Hippocampal formation (tissue), 2 donors: ENCODE measurements around the gene SLC2A6.

Experiments used
- DNase-seq, 2 donors: peaks; one replicate each; lab custom pipeline; 2025; lab: John Stamatoyannopoulos, UW

The SLC2A6 gene

DNA sequence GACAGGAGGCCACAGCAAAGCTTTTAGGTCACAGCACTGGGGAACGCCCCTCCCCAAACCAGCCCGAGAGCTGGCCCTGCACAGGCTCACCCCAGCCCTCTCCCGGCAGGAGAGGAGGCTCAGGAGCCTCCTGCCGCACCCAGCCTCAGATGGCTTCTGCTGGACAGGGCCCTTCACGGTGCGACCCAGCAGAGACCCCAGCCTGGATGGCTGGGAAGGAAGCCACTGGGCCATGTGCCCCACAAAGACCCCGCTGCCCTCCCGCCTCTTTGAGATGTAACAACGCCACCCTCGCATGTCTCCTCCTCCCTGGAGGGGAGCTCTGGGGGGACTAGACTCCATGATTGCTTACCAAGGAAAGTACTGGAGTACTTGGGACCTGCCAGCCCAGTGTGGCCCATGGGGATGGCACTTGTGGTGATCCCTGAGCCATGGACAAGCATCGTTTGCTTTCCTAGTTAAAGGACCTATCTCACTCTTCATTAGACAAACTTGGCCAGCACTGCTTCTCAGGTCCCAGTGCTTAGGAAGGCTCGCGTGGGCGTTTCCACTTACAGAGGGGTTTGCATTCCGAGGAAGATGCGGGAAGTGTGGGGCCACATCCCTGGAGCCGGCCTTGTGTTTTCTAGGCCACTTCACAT lies 36.8 kb upstream of the SLC2A6 start:
- no peak for DNase-seq

DNA sequence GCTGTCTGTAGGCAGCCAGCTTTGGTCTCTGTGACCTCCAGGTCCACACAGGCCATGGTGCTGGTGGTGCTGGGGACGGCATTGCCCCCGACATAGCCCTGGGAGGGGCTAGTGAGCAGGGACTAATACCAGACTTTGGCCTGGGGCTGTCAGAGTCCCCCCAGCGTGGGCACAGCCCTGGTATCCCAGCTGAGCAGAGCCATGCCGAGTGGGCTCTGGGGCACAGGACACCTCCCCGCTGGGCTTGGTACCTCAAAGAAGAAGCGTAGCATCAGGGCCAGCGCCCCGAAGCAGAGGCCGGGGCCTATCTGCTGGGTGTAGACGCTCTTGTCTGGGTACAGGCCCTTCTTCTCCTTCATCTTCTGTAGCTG lies 36.3 kb upstream of the SLC2A6 start:
- DNase-seq, result no peak

GRCh38 chr9:133514460-133515239 lies 35.8 kb upstream of the SLC2A6 start:
- peak; percentile 38 to 73 for DNase-seq

DNA sequence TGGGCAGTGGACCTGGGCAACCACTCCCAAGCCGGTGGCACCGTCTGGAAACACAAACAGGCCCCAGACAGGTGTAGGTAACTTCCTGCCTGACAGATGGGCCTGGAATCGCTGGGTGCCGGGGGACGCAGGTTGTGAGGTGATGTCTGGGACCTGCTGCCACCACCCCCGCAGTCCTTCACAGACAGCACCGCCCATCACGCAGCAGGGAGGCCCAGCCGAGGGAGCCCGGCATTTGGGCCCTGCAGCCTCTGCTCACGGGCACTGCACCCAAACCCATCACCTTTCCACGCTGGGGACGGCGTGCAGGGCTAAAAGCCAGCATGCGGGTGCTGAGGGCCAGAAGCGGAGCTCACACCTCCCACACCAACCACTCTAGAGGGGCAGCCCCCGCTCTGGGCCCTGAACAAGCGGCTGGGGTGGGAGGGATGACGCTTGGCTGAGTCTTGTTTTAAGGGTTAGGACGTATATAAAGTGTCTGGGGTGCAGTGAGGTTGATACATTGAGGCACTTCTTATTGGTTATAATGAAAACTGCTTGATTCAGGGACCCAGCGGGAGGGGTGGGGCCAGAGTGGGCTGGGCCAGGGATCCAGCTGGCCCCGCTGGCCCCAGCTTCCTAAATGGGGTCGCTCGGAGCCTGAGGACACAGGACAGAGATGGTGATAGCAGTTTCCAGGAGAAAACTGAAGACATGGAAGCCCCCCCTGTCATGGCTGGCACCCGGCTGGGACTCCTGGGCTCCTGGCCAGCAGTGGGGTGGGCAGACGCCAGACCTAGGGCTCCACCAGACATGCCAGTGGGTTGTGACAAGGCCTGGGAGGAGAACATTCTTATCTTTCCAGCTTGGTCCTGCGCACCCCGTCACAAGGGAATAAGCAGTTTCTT lies 34.6 kb upstream of the SLC2A6 start:
- DNase-seq, result peak in 1 of 2 donors; percentile 27

DNA sequence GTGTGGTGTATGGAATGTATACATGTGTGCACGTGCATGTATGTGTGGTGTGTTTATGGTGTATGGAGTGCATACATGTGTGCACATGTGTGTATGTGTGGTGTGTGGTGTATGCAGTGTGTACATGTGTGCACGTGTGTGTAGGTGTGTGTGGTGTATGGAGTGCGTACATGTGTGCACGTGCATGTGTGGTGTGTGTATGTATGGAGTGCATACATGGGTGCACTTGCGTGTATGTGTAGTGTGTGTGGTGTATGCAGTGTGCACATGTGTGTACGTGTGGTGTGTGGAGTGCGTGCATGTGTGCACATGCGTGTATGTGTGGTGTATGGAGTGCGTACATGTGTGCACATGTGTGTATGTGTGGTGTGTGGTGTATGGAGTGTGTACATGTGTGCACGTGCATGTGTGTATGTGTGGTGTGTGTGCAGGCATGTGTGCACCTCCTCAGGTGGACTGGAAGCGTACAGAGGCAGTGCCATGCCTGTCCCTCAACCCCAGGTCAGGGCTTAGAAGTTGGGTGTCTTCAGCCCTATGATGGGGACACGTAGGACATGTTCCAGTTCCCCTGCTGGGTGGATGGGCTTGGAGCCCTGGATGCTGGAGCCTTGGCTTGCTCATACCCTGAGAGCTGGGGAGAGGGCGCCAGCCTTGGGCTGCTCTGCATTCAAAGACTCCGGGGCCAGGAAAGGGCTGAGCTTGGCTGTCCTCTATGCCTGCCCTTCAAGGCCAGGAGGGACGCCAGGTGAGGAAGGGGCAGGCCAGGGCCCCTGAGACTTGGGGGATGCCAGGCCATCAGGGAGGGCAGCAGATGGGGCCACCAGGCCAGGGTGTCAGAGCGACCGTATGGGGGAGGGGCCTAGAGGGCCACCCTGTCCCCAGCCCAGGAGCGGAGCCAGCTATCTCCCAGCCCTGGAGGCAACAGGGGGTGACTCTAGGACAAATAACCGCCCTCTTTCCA lies 33.6 kb upstream of the SLC2A6 start:
- no peak for DNase-seq

DNA sequence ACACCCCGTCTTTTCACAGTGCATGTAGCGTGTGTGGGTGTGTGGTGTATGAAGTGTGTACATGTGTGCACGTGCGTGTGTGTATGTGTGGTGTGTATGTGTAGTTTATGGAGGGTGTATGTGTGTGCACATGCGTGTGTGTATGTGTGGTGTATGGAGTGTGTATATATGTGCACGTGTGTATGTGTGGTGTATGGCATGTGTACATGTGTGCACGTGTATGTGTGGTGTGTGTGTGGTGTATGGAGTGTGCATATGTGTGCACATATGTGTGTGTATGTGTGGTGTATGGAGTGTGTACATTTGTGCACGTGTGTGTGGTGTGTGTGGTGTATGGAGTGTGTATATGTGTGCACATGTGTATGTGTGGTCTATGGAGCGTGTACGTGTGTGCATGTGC lies 32.7 kb upstream of the SLC2A6 start:
- DNase-seq, result no peak

DNA sequence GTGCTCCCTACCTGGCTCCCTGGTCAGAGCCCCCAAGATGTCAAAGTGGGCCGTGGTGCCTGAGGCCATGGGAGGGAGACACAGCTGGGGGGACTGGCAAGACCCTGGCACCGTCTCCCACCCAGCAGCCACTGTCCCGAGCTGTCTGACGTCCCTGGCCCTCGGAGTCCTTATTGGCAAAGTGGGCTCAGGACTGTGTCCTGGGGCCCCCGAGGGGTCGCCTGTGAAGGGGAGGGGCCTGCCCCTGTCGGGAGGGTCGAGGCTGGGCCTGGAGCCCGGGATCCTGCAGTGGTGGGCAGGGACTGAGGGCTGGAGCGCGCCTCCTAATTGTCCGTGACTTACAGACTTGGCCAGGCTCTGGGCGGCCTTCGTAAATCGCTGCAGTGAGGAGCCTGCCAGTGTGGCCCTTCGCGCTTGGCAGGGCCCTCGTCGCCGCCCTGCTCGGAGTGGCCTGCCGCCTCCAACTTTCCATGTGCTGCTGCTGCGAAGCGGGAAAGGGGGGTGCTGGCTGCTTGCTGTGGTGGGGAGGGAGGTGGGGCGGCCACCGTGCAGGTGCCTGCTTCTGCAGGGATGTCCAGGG lies 32.1 kb upstream of the SLC2A6 start:
- no peak for DNase-seq

DNA sequence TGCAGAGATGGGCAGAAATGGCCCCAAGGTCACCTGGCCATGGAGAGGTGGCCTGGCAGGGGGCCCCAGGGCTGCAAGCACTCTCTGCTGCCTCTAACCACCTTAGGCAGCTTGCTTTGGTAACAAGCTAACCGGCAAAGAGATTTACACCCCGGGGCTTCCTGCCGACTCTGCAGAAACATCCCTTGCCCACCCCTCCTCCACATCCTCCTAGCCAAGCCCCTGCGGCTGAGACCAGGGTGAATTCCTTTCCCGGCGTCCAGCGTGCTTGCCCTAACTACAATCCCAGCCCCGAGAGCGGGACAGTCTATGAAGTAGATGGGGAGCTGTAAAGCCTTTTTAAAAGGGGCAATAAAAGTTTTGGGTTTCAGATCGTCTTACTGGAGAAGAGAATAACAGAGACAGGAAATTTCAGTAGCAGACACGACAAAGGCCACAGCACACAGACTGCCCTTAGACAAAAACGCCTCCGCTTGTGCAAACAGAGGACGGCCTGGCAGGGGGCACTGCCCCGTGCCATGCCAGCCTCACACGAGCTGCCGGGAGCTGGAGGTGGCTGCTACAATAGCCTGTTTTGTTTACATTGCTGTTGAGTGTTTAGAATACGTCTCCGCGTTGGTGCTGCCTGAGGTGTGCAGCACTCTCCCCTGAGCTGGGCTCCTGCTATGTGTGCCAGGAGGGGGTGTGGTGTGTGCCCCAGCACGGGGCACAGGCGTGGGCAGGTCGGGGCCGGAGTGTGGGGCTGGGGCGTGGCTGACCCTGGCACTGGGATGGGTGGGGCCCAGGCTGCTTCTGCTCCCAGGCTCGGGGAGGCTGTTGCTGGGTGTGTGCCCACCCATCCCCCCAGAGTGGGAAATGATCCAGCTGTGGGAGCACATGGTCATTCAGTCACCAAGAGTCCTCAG lies 30.5 kb upstream of the SLC2A6 start:
- DNase-seq, result peak; percentile 25 to 68

DNA sequence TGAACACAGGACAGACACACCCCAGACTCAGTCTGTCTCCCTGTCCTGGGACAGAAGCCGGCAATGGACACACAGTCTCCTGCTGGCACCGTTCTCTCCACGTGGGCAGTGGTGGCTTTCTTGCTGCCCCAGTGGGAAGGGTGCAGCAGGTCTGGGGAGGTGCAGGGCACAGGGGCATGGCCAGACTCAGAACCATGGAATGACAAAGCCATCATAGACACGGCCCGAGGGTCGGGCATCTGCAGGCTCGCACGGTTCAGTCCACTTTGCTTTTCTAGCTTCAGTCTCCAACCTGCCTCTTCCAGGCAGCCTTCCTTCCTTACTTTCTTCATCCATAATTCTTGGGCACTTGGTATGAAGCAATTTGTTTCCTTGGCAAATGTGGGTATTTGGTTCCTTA lies 29.1 kb upstream of the SLC2A6 start:
- DNase-seq, result no peak

GRCh38 chr9:133507246-133507965 lies 28.5 kb upstream of the SLC2A6 start:
- no peak for DNase-seq

GRCh38 chr9:133506653-133507038 lies 27.7 kb upstream of the SLC2A6 start:
- no peak for DNase-seq

DNA sequence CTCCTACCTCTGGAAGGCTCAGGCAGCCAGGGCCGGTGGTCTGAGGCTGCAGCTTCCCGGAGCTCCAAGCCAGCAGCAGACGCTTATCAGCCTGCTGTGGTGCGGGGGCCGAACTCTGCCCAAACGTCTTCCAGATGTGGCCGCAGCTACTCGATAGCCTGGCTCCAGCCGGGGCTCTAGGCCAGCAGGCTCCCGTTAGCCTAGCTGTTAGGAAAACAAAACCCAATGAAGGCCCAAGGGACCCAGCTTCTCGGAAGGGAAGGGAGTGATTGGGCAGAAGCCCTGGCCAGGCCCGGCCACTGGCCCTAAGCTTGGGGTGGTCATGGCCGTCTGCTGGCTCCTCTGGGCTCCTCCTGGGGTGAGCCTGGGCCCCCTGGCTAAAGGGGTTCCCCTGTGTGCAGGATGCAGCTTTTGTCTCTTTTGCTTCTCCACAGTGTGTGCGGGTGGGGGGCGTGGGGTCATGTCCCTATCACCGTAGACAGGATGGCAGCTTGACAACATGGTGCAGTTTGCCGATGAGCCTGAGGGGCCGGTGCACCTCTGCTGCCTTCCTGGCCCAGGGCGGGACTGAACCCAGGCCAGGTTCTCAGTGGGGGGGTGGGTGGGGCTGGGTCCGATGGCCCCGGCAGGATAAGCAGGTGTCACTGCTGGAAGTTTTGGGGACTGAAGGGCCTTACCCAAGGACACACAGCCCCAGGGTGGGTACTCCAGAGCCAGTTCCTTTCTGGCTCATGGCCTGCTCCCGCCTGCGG lies 27.2 kb upstream of the SLC2A6 start:
- no peak for DNase-seq

- no peak for DNase-seq
Measured at GRCh38 chr9:133505186-133505830, 26.4 kb upstream of the SLC2A6 start.

DNA sequence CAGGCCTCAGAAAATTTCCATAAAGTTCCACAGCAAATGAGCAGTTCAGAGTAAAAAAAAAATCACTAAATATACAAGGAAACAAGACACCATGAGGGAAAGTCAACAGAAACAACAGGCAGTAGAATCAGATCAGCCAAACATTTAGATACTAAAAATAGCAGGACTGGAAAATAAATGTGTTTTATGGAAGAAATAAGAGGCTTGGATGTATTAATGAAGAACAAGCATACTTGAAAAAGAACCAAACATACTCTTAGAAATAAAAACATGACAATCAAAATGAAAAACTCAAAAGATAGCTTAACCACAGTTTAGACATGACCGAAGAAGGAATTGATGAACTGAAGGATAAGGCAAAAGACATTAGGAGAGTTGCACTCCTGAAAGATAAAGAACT lies 23.2 kb upstream of the SLC2A6 start:
- DNase-seq, result no peak

DNA sequence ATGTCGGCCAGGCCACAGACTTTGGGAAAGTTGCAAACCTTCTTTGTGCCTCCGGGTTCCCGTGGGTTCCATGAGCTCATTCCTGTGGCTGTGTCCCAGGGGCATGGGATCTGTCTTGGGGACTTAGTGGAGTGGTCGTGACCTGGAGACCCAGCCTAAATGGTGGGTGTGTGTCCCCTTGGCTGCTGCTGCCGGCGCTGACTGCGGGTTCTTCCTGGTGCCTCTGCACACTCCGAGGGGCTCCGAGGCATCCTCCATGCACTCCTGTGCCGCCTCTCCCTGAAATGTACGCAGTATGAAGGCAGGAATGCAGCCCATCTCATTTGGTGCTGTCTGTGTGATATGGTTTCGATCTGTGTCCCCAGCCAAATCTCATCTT lies 21.0 kb upstream of the SLC2A6 start:
- no peak for DNase-seq

DNA sequence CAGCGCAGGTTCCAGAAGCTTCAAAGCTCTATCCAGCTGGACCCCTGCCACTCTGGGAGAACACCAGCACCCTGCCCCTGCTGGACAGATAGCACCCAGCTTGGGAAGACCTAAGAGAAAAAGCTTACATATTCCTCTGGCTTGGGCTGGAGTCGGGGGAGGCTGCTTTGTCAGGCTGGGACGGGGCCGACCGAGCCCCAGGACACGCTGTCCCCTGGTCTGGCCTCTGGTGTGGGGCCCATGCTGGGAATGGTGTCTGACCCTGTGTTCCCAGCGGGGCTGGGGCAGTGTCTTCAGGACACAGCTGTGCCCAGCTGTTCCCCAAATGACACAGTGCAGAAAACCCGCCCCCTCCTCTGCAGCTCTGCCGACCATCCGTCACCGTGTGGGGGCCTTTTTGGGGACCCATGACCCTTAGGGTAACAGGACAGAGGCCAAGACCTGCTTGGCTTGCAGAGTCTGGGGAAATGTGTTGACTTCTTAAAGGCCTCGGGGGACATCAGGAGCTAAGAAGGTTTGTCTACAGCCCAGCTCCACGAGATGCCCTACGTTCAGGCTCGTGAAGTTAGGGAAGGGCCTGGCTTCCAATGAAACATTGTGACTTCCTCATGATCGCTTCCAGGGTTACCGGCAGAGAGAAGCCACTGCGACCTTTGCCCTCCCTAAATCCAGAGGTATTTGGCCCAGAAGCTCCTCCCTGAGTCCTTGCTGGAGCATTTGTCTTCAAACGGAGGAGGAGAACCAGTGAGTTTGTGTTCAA lies 20.4 kb upstream of the SLC2A6 start:
- DNase-seq, result no peak
